Inflammatory macrophage treated with lipopolysaccharide for 1 hour (primary cell): ENCODE results near the gene PRKAG2.
"Not testable (repeated sequence)": the region's sequence is repeated elsewhere in the genome, so short reads cannot be mapped to it uniquely, and the experiment has no call there.

ENCODE experiments used
- DNase-seq, 2 donors: peaks; one replicate each; pipeline ENCODE4 v3.0.0-alpha.2; 2020 to 2022

Gene PRKAG2

DNA sequence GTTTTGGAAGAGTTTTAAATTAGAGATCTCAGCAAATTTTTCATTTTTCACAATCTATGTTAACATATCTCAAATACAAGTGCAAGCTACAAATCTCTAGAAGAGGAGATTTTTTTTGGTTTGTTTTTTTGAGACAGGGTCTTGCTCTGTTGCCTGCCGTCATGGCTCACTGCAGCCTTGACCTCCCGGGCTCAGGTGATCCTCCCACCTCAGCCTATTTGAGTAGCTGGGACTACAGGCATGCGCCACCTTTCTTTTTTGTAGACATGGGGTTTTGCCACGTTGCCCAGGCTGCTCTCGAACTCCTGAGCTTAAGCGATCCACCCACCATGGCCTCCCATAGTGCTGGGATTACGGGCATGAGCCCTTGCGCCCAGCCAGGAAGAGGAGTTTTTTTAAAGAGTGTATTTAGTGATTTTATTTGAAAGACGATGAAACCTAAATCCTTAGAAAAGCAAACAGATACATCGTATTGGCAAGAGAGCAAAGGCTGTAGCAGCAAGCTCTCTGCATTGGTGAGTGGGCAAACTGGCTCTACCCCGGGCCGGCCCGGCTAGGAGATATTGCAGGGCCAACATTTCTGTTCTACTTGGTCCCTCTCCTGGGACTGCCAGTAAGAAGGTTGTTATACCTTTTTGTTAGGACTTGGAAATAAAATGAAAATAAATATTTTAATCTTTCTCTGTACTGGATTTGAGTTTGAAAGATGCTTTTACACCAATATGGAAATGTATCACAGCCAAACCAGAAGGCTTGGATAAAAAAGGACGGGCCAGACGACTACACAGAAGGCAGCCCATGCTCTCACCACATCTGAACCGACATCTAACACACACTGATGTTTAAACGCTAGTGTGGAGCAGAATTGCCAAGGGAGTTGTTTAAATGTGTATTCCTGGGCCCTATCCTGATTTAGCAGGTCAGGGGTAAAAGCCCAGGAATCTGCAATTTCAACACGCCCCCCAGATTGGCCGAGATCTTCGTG, 307.7 kb downstream of the PRKAG2 start:
- no peak for DNase-seq

DNA sequence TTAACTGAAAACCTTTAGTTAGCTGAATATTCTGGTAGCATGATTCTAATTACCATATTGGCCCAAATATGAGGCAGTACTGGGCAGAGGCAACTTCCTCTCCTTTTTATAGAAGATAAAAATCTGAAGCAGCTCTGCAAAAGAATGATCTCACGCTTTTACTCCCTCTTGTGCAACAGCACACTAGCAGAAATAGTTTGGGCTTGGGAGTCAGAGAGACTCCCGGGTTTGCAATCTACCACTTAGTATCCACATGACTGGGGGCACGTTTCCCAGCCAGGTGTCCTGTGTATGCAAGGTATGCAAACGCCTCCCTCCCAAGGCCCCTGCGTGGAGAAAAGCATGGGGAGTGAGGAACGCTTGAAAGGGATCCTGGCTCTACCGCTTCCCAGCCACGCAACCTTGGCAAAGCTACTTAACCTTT, 310.0 kb downstream of the PRKAG2 start:
- peak; percentile 45 to 61 for DNase-seq

DNA sequence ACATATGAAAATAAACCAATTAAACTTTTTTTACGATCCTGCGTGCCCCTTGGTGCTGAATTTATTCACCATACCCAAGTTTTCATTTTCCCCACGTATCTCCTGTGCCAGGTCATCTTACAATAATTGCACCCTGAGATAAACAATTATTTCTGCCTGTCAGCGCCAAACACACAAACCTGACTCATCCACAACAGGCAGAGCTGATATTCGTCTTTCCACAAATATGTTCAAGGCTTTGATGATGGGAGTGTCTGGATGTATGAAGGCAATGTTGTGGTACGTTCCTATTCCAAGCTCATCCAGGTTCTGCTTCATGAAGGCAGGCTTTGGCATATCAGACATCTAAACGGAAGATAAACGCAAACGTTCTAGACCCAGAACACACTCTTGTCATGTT, 311.4 kb downstream of the PRKAG2 start:
- DNase-seq: no peak

DNA sequence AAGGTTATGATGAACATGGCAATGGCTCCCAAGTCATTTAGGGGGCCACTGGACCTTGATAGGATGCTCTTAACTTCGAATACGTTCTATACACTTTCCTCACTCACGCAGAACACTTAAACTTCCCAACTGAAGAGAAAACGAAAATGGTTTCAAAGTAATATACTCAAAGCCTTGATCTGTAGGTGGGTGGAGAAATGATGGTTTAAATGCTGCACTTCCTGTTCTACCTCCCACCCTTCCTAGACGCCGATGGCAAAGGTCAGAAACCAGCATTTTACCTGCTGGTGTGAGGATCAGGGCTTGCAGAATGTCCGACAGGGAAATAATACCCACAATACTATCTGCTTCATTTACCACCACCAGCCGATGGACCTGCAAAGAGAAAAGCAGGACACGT, 316.7 kb downstream of the PRKAG2 start:
- DNase-seq: no peak

DNA sequence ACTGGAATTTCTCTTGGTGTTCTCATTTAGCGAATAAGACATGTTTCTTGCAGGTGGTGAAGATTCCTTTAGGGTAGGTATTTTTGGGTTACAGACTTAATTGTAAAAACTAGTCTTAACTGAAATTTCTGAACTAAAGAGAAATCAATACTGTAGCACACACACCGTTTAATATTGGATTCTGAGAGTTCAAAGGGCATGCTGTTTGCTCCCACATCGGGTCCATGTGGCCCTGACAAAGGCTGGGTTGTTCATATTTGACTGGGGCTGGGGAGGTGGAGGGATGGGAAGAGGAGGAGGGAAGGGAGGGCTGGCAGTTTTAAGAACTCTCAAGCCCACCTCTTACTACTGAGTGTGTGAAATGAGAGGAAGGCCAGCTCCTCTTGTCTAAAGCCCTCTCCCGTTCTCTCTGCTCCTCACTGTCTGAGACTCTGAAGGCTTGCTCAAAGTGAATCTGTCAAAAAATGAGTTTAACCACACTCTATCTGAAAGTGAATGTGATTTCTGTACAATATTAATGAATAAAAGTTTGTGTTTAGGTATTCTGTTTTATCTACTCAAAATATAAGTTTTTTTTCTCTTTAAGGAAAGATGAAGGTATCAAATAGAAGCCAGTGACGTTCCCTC, 317.2 kb downstream of the PRKAG2 start:
- DNase-seq: no peak

DNA sequence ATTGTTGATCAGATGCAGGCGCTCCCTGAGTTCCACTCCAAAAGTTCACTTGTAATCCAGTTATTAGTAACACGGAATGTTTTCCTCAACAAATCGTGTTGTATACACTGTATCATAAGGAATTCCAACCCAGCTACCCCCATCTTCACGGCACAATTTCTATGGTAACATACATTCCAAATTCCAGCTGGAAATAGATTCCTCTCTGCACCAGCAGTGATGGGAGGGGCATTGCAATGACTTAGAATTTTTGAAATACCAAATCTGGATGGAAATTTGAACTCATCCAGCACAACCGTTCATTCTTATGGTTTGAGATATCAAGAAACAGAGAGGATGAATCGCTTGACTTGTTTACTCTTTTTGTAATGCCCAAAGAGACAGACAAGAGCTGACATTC, 318.3 kb downstream of the PRKAG2 start:
- DNase-seq: no peak

DNA sequence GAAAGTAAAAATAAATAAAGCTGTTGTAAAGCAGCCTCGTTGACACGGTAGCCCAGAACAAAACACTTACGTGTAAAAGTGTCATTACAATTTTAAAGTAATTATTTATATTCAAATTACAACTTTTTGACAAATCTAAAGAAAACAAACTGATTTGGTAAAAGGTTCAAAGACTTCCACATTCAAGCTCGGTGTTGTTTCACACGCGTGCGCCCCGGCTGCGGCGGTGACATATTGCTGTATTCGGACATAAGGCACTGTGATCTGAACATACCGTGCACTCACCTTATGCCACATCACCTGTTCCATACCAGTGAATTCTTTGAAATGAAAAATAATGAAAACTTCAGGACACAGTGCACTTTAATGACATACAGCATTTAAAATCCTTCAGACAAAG, 320.3 kb downstream of the PRKAG2 start:
- no peak for DNase-seq

DNA sequence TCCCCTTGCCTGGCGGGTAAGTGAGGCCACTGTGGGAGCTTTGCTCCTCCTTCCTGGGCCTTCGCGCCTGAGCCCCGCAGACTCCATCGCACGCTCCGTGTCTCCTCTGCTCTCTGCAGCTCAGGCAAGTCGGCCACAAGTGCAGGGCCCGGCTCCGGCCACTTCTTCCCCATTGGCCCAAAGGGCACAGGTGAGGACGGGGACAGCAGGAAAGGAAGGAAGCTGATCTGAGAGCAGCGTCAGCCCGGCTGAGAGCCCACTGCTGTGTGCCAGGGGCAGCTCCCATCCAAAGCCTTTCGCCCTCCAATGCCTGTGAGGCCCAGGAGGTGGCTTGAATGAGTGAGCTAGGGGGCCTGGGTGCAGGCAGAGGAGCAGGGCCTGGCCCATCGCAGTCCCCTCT, 323.6 kb downstream of the PRKAG2 start:
- DNase-seq: no peak

DNA sequence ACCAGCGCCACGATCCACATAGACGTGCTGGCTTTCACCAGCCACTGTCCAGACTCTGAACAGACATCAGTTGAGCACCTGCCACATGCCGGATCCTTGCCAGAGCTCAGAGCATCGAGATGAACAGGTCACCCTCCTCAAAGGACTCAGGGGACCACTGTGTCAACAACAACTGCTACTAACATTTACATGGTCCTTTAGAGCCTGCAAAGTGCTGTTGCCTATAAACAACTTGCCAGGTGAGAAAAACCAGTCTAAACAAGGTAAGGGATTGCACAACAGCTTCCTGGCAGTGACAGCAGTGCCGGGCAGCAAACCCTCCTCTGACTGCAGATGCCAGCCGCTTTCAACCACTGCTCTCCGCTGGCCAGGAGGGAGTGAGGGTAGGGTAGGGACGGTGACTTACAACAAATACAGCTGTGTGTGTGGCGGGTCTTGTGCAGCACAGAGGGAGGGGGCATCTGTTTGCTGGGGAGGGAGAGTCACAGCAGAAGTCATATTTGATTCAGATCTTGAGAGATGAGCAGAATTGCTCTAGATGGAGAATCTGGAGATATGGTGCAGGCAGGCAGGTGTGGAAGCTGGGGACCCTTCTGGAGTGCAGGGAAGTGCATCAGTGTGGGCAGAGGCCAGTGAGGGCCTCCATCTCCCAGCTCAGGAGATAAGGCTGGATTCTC, 324.4 kb downstream of the PRKAG2 start:
- DNase-seq: no peak

DNA sequence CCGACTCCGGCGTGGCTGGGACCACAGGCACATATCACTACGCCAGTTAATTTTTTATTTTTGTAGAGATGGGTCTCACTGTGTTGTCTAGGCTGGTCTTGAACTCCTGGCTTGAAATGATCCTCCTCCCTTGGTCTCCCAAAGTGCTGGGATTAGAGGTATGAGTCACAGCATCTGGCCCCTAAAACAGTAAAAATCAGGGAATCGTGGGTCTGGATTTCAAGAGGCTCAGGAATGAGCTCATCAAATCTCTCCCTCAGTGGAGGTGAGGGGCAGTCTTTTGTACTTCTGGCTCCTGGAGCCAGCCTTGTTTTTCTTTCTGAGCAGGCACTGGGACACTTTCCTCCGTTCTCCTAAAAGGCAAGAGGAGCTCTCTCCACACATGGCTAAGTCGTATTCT, 325.1 kb downstream of the PRKAG2 start:
- DNase-seq: no peak

DNA sequence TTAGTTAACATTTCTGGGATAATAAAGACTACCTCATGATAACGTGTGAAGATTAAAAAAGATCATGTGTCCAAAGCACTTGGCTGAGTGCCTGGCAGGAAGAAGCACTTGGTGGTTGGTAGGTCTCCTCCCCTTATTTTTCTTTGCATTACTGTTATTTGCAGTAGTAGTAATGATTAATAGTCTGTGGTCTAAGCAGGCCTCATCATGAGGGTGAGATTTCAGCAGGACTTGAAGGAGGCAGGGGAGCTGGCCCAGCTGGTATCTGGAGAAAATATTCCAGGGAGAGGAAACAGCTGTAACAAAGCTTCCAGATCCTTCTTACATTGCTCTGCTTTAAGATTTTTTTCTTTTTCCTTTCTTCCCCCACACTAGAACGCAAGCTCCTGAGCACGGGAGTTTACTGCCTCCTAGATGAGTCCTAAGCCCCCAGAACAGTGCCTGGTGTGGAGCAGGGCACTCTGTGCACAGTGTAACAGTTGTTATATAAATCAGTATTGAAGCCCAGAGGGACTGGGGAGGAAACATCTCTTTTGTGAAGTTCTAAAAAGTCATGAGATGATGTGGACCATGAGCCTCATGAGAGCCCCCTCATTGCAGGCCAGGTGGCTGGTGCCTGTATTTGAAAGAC, 326.1 kb downstream of the PRKAG2 start:
- no peak for DNase-seq

DNA sequence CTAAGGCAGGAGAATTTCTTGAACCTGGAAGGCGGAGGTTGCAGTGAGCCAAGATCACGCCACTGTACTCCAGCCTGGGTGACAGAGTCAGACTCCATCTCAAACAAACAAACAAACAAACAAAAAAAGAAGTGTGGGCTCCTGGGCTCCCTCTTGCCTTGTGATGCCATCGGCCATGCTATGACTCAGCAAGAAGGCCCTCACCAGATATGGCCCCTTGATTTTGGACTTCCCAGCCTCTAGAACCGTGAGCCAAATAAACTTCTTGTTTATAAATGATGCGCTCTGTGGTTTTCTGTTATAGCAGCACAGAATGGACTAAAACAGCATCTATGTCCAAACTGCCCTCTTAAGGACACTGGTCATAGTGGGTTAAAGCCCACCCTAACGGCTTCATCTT, 327.3 kb downstream of the PRKAG2 start:
- DNase-seq: no peak

DNA sequence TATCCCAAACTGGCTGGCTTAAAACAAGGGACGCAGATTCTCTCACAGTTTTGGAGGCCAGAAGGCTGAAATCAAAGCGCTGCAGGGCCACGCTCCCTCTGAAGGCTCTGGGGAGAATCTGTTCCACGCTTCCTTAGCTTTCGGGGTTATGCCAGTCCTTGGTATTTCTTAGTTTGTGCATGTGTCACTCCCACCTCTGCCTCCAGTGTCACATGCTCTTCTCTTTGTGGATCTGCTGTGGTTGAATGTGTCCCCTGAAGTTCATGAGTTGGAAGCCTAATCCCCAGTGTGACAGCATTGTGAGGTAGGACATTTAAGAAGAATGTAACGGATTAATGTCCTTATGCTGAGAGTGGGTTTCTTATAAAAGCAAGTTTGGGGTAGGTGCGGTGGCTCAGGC, 327.8 kb downstream of the PRKAG2 start:
- no peak for DNase-seq

DNA sequence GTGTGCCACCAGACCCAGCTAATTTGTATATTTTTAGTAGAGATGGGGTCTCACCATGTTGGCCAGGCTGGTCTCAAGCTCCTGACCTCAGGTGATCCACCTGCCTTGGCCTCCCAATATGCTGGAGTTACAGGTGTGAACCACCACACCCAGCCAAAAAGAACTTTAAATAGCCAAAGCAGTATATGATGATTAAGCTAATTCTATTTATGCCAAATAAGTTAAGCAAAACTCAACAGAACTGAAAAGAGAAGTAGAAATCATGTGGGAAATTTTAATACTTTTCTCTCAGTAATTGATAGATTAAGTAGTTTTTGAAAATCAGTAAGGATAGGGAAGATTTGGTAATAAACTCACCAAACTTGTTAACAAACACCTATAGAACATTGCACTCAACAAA, 332.7 kb downstream of the PRKAG2 start:
- DNase-seq: no peak

DNA sequence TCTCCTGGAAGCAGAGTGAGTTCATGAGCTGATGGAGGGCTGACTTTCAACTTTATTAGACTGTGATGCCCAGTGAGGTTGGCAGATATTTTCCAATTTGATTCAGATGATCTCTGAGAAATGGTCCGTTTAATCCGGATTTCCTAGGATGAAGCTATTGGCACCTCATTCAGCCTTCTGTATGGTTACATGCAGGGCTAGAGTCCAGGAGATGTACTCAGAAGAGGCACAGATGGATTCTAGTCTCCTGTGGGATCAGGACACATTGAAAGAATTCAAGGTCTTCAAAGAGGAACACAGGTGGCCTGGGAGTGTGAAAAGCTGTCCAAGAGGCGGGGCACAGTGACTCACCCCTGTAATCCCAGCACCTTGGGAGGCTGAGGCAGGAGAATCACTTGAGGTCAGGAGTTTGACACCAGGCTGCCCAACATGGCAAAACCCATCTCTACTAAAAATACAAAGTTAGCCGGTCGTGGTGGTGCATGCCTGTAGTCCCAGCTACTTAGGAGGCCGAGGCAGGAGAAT, 334.2 kb downstream of the PRKAG2 start:
- no peak for DNase-seq

DNA sequence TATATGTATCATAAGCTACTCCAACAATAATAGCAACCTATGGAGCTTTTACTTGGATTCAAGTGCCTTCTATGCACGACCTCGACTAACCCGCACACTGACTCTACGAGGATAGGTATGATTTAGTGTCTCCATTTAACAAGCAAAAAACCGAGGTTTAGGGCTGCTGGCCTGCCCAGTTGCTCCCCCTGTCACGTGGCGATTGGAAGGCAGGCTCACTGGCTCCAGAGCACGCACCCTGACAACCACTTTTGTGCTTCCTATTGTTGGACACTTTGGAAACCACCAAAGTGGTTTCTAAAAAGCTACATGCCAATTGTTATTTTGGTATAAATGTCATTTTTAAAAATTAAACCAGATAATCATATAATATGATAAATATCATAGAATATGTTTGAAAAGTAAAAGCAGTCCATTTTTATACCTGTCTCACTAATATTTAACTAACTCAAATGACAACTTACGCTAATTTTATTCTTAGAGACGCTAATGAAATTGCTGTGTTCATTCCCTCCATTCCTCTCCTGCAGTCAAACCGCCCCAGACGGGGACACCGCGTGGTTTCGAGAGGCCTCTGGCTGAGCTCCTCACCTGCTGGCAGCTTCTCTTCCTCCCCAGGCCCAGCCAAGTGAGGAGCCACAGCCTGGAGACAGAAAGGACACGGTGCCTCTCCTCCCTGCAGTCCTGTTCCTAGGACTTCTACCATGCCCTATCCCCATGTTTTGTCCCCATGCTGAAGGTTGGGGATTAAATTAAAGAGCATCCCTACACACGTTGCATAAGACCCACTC, 335.0 kb downstream of the PRKAG2 start:
- no peak for DNase-seq

DNA sequence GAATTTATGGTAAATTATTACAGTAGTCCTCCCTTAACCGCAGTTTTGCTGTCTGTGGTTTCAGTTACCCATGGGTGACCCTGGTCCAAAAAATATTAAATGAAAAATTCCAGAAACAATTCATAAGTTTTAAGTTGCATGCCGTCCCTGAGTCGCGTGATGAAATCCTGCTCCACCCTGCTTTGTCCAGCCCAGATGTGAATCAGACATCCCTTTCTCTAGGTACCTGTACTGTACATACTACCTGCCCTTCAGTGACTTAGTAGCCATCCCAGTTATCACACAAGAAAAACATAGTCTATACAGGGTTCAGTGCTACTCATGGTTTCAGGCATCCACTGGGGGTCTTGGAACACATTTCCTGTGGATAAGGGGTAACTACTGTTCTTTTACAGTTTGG, 336.8 kb downstream of the PRKAG2 start:
- no peak for DNase-seq

DNA sequence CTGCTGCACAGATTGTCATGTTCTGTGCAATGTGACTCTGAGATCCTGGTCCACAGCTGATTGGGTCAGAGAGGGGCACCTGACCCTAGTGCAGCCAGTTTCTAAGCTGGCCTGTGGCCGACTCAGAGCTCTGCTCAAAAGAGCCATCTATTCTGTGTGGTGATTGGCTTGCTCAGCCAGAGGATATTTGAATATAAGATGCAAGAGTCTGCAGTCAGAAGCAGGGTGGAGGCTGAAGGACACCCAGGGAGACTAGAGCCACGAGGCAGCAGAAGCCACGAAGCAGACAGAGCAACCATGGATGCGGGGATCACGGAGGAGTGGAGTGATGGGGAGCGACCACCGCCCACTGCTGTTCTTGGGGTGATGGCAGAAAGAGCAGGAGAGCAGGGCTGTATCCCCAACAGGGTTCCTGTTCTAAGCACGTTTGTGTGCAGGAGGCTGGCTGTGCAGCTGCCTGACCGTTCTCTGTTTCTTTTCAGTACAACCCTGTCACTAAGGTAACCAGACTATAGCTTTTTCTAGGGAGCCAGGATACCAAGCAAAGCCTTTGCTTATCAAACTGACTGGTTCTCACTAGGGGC, 337.7 kb downstream of the PRKAG2 start:
- no peak for DNase-seq

DNA sequence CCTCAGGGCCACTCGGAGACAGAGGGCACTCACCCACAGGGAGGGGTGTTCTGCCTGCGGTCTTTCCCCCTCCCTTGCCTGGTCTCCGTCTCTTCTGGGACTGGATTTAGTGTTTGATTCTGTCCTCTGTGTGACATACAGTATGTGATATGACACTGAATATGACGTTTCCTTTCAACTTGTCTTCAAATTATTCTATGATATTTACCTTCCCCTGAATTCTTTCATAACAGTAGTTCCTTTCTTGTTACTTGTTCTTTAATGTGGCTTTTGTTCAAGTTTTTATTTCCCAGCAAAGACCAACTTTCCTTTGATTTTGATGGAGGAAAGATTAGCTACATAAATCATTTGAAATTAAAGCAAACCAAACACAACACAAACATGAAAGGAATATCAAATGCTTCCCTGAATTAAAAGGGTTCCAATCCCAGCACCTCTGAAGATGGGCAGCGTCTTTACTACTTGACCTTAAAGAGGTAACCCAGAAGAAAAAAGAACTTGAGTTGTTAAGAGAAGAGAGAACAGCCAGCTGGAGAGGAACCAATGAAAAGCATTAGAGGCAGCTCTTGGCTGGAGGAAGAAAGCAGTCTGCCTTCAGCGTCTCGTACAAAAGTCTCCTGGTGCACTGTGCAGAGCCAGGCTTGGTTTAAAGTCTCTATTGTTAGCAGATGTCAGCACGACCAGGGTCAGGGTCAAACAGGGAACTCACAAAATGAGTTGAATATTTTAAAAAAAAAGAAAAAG, 338.9 kb downstream of the PRKAG2 start:
- DNase-seq: no peak

DNA sequence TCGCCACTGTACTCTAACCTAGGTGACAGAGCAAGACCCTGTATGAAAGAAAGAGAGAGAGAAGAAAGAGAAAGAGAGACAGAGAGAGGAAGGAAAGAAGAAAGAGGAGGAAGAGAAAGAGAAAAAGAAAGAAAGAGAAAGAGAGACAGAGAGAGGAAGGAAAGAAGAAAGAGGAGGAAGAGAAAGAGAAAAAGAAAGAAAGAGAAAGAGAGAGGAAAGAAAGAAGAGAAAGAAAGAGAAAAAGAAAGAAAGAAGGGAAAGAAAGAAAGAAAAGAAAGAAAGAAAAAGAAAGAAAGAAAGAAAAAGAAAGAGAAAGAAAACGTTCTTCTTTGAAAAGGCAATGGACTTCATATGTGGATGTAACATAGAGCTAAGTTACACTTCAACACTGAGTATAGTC, 340.7 kb downstream of the PRKAG2 start:
- DNase-seq: not testable (repeated sequence)

DNA sequence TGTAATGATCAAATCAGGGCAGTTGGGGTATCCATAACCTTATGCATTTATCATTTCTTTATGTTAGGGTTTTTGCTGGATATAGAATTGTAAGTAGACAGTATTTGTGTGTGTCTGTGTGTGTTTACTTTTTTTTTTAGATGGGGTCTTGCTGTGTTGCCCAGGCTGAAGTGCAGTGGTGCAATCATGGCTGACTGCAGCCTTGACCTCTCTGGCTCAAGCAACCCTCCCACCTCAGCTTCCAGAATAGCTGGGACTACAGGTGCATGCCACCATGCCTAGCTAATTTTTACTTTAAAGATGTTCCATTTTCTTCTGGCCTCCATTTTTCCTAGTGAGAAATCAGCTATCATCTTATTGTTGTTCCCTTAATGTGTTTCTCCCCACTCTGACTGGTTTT, 347.1 kb downstream of the PRKAG2 start:
- no peak for DNase-seq
